ENCODE data around the gene KAZN.
A peak's percentile ranks its signal among the peaks of the same experiment; 100 is the strongest.

KAZN gene

GRCh38 chr1:14842891-14843290 lies 244.4 kb downstream of the KAZN start:
- peak; percentile 39 for DNase-seq (ENCODE audit: low read depth)
- TF ChIP-seq CTCF (conservative IDR thresholded peaks at IDR 0.05; ENCODE audit: control insufficient read depth, insufficient read depth, low read depth, low read length) = no peak
- no peak overlapping the region for H3K4me3 ChIP-seq (ENCODE audit: control insufficient read depth, low read depth, low read length)

- DNase-seq (ENCODE audit: low read depth) = no peak
- TF ChIP-seq CTCF (conservative IDR thresholded peaks at IDR 0.05; ENCODE audit: control insufficient read depth, insufficient read depth, low read depth, low read length) = no peak
These were observed 245.0 kb downstream of the KAZN start for GRCh38 chr1:14843525-14843924.

GRCh38 chr1:14844356-14844755 lies 245.9 kb downstream of the KAZN start:
- no peak overlapping the region for H3K4me3 ChIP-seq (ENCODE audit: control insufficient read depth, low read depth, low read length)
- no peak for TF ChIP-seq CTCF (conservative IDR thresholded peaks at IDR 0.05; ENCODE audit: control insufficient read depth, insufficient read depth, low read depth, low read length)
- DNase-seq (ENCODE audit: low read depth) = no peak

More at GRCh38 chr1:14843525-14843924, 245.0 kb downstream of the KAZN start:
- no peak overlapping the region for H3K4me3 ChIP-seq (ENCODE audit: control insufficient read depth, low read depth, low read length)

GRCh38 chr1:14844923-14845617 lies 246.6 kb downstream of the KAZN start:
- no peak overlapping the region for H3K4me3 ChIP-seq (ENCODE audit: control insufficient read depth, low read depth, low read length)
- TF ChIP-seq CTCF (conservative IDR thresholded peaks at IDR 0.05; ENCODE audit: control insufficient read depth, insufficient read depth, low read depth, low read length) = no peak
- no peak for DNase-seq (ENCODE audit: low read depth)

GRCh38 chr1:14845851-14846250 lies 247.4 kb downstream of the KAZN start:
- no peak for TF ChIP-seq CTCF (conservative IDR thresholded peaks at IDR 0.05; ENCODE audit: control insufficient read depth, insufficient read depth, low read depth, low read length)
- peak; percentile 12 for DNase-seq (ENCODE audit: low read depth)
- H3K4me3 ChIP-seq (ENCODE audit: control insufficient read depth, low read depth, low read length) = no peak overlapping the region

GRCh38 chr1:14846688-14847087 lies 248.2 kb downstream of the KAZN start:
- no peak for DNase-seq (ENCODE audit: low read depth)
- no peak overlapping the region for H3K4me3 ChIP-seq (ENCODE audit: control insufficient read depth, low read depth, low read length)
- no peak for TF ChIP-seq CTCF (conservative IDR thresholded peaks at IDR 0.05; ENCODE audit: control insufficient read depth, insufficient read depth, low read depth, low read length)

All from fibroblast of mammary gland (primary cell).